NCI-H146 treated with DMSO at 0.1 percent for 48 hours (cell line): ENCODE results near the gene DTNB.
A peak's percentile ranks its signal among the peaks of the same experiment; 100 is the strongest.
"Not testable (repeated sequence)": the region's sequence is repeated elsewhere in the genome, so short reads cannot be mapped to it uniquely, and the experiment has no call there.

ENCODE experiments used
- DNase-seq: peaks from one replicate; lab custom pipeline; 2025; ENCODE audit not compliant: unreplicated experiment; lab: John Stamatoyannopoulos, UW

The DTNB gene

GRCh38 chr2:25684577-25685473, 11.4 kb upstream of the DTNB start:
- DNase-seq, result no peak

DNA sequence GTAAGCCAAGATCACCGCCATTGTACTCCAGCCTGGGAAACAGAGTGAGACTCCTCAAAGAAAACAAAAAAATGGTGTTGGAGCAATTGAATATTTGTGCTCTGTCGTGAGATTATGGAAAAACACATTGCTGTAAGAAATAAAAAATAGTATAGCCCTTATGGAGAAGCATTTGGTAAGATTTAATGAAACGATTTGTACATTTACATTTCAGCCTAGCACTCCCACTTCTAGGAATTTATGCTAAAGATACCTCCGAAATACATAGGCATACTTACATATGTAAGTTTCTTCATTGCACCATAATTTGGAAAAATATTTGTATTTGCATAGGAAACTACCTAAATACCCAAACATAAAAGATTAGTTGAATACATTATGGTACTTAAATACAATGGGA, 8.7 kb upstream of the DTNB start:
- DNase-seq, result no peak

GRCh38 chr2:25677877-25678276, 4.5 kb upstream of the DTNB start:
- no peak for DNase-seq

- no peak for DNase-seq
Measured at GRCh38 chr2:25674077-25674362, 643 bp upstream of the DTNB start.

DNA sequence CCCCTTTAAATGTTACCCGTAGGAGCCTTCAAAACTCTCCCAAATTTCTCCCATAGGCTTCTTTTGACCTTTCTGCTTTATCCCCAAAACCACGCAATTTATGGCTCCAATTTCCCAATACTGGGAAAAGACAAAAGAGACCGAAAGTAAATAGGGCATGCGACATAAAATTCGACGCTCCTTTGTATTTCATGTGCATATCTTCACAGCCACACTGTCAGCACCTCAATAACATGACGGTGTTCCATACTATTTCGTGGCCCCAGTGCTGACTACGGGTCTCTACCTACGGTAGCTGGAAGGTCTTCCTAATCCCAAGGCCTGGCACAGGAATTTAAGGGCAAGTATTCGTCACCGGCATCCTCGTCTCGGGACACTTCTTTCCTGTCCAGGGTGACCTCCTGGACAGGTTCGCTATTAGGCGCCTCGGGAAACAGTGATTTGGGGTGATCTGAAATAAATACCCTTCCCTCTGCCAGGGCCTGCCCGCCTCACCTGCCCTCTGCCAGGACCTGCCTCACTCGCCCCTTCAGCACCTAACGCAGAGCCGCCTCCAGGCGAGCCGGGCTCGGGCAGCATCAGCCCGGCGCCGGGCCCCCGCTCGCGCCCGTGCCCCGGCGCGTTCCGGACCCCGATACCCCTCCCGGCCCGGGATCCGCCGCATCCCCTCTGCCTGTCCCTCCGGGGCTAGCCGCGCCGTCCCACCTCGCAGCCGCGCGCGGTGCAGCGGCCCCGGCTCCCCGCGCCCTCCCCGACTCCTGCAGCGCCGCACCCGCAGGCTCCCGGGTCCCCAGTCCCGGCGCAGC, 680 bp downstream of the DTNB start:
- DNase-seq, result no peak

- no peak for DNase-seq
Measured at GRCh38 chr2:25671622-25672021, 1.8 kb downstream of the DTNB start.

- DNase-seq, result no peak
Measured at GRCh38 chr2:25669520-25669919, 3.9 kb downstream of the DTNB start.

GRCh38 chr2:25666218-25666617, 7.2 kb downstream of the DTNB start:
- DNase-seq, result no peak

DNA sequence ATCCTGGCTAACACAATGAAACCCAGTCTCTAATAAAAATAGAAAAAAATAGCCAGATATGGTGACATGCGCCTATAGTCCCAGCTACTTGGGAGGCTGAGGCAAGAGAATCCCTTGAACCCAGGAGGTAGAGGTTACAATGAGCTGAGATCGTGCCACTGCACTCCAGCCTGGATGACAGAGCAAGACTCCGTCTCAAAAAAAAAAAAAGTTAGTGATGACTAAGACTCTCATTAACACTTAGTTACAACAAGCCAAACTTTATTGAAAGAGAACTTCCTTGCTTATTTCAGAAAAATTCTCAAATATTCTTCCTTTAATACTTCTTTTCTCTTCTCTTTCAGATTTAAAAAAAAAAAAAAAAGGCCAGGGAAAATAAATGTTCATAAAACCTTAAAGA, 7.9 kb downstream of the DTNB start:
- DNase-seq, result not testable (repeated sequence)

GRCh38 chr2:25664965-25665307, 8.4 kb downstream of the DTNB start:
- DNase-seq, result no peak

DNA sequence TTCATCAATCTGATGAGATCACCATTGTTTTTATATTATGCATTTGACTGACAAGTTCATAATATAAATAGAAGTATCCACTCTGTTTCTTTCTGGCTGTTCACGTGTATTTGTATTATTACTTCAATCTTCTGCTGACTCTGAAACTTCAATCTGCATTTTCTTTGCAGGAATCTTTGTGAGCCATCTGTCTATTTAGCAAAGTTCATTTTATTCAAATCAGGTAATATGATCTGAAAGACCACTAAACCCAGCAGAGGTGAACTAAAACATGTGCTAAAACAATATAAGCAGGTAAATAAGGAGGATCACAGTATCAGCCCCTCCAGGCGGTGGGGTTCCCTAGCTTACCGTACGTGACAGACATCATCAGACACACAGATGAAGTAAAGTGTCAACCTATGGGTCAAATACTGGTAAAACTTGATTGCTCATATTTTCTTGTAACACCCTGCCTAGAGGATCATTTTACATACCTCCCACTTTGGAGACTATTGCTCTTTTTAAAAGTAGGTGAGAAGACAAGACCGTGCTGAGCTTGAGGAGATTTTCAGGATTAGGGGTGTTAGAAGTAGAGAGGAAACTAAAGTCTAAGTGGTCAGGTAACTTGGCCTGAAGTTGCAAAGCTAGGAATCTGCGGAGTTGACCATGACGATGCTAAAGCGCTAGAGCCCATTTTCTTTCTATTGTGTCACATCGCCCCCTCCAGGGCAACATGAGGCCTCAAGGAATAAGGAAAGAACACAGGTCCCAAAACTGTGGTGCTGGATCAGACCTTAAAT, 9.0 kb downstream of the DTNB start:
- peak; percentile 41 for DNase-seq

- DNase-seq, result no peak
Measured at GRCh38 chr2:25655316-25655715, 18.1 kb downstream of the DTNB start.

GRCh38 chr2:25654801-25655200, 18.6 kb downstream of the DTNB start:
- no peak for DNase-seq

DNA sequence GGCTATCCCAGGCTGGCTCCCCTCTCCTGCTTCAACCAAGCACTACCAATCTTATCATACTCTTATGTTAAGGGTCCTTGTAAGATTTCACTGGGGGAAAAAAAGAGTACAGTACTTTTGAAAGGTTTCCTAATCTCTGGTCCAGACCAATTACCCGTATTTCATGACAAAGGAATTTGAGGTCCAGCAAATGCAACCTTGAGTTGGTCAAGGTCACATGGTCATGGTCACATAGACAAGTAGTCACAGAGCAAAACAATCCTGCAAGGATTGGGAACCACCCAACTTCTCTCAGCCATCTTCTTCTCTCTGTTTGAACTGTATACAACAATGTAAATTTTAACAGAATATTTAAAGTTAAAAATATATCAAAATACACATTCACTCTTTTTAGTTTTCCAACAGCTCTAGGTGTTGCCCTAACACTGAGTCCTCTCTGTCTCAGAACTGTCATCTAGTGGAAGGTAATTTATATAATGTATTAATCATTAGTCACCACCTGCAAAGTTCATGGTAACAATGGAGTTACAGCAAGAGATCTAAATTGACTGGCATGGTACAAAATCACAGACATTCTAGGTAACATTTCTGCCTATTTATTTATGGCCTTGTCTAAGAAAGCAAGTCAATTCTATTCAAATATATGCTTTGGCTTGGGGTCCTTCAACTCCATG, 21.5 kb downstream of the DTNB start:
- no peak for DNase-seq

GRCh38 chr2:25651066-25651465, 22.3 kb downstream of the DTNB start:
- DNase-seq, result no peak

DNA sequence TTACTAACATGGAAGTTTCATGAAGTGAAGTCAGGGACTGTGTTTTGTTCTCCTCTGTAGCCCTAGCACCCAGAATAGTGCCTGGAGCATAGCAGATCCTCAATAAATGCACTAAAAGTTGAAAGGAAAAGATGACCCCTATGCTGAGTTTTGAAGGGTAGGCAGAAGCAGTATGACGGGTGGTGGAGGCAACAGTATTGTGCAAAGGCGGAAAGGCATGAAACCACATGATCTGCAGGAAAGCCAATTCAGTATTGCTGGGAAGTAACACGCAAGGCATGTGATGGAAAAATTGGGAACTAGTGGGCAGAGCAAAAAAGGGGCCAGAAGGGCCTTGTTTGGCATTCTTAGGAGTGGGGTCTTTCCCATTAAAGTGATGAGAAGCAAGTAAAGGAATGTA, 23.1 kb downstream of the DTNB start:
- no peak for DNase-seq

GRCh38 chr2:25649786-25650185, 23.6 kb downstream of the DTNB start:
- DNase-seq, result no peak

DNA sequence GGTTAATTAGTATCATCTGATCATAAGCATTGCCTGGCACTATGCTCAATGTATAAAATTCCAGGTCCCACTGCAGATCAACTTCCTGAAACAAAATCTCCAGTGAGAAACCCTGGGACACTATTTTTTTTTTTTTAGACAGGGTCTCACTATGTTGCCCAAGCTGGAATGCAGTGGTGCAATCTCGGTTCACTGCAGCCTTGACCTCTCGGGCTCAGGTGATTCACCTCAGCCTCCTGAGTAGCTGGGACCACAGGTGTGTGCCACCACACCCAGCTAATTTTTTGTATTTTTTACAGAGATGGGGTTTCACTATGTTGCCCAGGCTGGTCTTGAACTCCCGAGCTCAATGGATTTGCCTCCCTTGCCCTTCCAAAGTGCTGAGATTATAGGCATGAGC, 31.1 kb downstream of the DTNB start:
- DNase-seq, result no peak

DNA sequence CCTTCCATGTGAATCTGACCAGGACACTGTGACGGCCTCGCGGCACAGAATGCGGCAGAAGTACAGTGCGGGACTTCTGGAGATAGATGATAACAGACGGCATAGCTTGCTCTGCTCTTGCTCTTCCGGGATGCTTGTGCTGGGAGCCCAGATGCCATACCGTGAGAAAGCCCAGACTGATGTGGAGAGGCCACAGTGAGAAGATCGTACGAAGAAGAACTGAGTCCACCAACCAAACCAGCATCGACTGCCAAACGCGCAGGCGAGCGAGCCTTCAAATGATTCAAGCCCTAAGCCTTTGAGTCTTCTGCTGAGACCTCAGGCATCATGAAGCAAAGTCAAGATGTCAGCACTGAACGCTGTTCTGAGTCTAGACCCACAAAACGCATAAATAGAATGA, 33.7 kb downstream of the DTNB start:
- no peak for DNase-seq

GRCh38 chr2:25639131-25639530, 34.2 kb downstream of the DTNB start:
- DNase-seq, result no peak

DNA sequence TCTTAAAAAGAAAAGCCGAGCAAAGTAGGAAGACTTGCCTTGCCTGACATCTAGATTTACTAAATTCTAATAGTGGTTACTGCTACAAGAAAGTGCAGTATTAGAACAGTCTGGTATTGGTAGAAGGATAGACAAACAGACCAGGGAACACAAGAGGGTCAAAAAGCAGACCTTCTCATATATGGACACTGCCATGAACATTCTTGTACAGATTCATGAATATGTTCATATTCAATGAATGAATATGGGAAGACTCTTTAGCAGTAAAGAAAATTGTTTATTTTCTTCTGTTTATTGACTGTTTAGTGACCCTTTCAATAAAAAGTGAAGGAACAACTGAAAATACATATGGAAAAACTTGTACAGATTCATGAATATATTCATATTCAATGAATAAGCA, 37.6 kb downstream of the DTNB start:
- DNase-seq, result no peak
